Mononuclear cell (primary cell): ENCODE measurements around the gene CAPN14. TPM values are rescaled to one million over a fixed set of nuclear protein-coding genes. Genes with fewer than 3 reads are reported as not detected.
"Not testable (repeated sequence)": the region's sequence is repeated elsewhere in the genome, so short reads cannot be mapped to it uniquely, and the experiment has no call there.

ENCODE experiments used
- H3K27me3 ChIP-seq: 2 replicates; pipeline ENCODE4 v1.6.0; 2011; ENCODE audit warnings: low read length, control low read depth; ENCODE audit not compliant: insufficient read depth
- H3K4me1 ChIP-seq: 2 replicates; pipeline ENCODE4 v1.5.1; 2011; ENCODE audit warnings: mild to moderate bottlenecking, low read length, control low read depth; ENCODE audit not compliant: insufficient read depth
- H3K4me3 ChIP-seq: 2 replicates; pipeline ENCODE4 v1.5.1; 2011; ENCODE audit warnings: mild to moderate bottlenecking, low read length, moderate library complexity
- H3K9me3 ChIP-seq: 2 replicates; pipeline ENCODE4 v1.5.1; 2011; ENCODE audit warnings: low read depth, mild to moderate bottlenecking, control low read depth, low read length
- total RNA-seq: library from RNA; depleted of rRNA; stranded (reverse); fragments of >200 nt; gene quantifications from one replicate; pipeline ENCODE4 v1.2.3, GENCODE V29; 2012

CAPN14 gene
- total RNA-seq, 1 donor, result 0.21 TPM

DNA sequence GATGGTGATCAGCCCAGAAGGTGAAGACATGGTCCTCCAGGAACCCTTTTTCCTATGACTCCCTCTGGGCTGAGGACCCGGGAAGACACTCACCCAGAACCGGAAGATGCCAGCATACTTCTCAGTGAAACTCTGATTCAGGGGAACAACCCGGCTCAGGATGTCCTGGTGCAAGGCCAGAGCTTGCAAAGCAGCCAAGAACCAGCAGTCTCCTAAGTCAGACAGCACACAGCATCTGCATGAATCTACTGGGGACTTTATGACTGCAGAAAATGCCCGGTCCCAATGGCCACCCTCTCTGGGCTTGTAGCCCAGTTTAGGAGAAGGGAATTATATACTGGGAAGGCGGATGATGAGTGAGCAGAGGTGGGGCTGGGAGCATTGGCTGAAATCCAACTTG is 15.3 kb downstream of the CAPN14 start:
- H3K4me3 ChIP-seq, result no peak overlapping the region
- H3K27me3 ChIP-seq, result no peaks in the 10 kb centered on the region
- H3K9me3 ChIP-seq, result no peaks in the 10 kb centered on the region
- H3K4me1 ChIP-seq, result no peaks in the 10 kb centered on the region

DNA sequence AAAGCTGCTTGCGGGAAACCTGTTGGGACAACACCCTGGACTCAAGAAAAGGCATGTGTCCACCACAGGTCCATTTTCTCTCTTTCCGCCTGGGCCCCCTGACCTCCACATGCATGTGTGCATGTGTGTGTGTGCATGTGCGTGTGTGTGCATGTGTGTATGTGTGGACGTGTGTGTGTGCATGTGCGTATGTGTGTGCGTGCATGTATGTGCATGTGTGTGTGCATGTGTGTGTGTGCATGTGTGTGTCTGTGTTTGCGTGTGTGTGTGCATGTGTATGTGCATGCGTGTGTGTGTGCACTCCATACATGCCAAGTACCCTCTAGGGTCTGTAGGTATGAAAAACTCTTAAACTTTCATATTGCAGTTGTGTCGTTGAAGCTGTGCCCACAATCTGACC is 16.3 kb downstream of the CAPN14 start:
- Histone ChIP-seq H3K4me3 (no peak overlapping the region), H3K9me3 (no peaks in the 10 kb centered on the region), H3K27me3 (no peaks in the 10 kb centered on the region), H3K4me1 (no peaks in the 10 kb centered on the region)

DNA sequence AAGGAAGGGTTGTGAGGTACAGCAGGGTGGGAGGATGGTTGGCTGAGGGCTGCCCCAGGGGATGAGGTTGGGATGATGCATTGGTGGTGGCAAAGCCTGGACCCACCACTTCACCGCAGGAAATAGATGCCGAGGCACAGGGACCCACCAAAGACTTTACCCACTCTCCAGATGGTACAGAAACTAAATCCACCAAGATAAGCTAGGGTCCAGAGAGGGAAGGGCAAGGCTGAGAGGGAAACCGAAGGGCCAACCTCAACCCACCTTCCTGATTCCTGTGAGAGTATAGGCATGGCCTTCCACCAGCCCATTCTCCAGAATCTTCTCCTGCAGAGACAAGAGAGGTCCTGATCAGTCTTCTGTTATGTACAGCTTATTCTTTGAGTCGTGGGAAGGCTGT is 18.1 kb downstream of the CAPN14 start:
- Histone ChIP-seq H3K4me3 (no peak overlapping the region), H3K9me3 (no peaks in the 10 kb centered on the region), H3K4me1 (no peaks in the 10 kb centered on the region), H3K27me3 (no peaks in the 10 kb centered on the region)

- H3K4me1 ChIP-seq, result no peaks in the 10 kb centered on the region
- H3K9me3 ChIP-seq, result no peaks in the 10 kb centered on the region
- no peaks in the 10 kb centered on the region for H3K27me3 ChIP-seq
- no peak overlapping the region for H3K4me3 ChIP-seq
Observed at GRCh38 chr2:31197669-31198068, 19.6 kb downstream of the CAPN14 start.

DNA sequence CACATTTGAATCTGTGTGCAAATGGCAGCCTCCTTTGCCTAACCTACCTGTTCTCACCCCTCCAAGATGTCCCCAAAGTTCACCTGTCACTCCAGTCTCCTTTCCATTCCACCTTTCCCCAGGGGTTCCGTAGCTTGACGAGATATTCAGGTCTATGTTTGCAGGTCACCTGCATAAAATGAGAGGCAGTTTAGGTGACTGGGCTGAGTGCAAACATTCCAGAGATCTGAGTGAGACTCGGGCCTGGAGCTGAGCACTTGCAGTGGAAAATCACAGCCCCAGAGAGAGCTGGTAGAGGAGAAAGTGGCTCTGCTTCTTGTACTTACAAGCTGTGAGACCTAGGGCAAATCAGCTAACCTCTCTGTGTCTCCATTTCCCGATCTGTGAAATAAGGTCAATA is 20.1 kb downstream of the CAPN14 start:
- Histone ChIP-seq H3K4me3 (no peak overlapping the region), H3K4me1 (no peaks in the 10 kb centered on the region), H3K27me3 (no peaks in the 10 kb centered on the region), H3K9me3 (no peaks in the 10 kb centered on the region)

DNA sequence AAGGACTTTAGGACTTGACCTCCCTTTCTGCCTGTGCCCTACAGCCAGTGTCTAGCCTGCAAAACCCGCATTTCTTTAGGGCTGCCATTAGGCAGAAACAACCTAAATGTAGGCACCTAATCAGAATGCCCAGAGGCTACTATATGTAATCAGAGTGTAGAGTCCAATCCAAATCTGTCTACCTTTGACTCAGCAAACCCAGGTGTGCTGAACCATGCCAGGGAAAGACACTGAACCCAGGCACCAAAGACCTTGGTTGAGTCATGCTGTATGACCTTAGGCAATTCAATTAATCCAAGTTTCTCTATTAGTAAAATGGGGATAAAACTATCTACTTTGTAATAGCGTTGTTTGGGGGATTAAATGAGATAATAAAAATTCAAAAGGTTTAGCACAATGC is 20.7 kb downstream of the CAPN14 start:
- no peaks in the 10 kb centered on the region for H3K4me1 ChIP-seq
- no peaks in the 10 kb centered on the region for H3K27me3 ChIP-seq
- no peak overlapping the region for H3K4me3 ChIP-seq
- no peaks in the 10 kb centered on the region for H3K9me3 ChIP-seq

DNA sequence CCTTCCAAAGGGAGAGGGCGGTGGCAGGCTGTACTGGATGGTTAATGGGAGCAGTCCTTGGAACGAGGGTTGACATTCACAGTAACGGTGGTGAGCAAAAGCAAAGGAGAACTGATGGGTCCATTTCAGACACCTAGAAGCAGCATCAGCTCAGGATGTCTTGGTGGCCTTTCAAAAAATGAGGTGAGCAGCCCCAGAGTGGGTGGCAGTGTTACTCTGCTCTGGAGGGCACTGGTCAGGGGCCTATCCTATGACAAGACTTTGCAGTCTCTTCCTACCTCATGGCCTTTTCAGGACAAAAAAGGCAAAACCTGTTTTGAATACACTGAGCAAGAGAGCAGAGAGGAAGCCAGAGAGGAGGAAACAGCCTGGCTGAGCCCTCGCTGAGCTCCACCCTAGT is 23.5 kb downstream of the CAPN14 start:
- Histone ChIP-seq H3K9me3 (no peaks in the 10 kb centered on the region), H3K27me3 (no peaks in the 10 kb centered on the region)

DNA sequence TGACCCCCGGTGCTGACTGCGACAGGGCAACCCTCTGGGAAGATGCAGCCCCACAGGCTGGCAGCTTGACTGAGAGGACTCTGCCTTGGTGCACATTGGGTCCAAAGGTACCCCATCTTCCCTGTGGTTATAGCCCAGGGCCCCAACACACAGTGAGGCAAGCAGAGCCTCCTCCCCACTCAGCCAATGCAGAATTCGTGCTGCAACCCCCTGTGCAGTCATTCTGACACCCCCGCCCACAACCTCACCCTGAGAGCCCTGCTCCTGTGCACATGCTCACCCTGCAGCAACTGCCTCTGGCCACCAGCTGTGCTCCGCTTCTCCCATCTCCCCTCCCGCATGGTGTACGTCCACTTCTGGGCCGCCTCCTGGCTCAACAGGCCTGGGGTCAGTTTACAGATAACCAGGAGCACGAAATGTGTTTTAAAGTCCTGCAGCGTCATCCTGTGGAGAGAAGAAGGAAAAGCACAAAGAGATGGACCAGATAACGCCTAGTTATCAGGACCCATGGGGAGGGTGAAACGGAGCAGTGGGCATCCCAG is 24.4 kb downstream of the CAPN14 start:
- Histone ChIP-seq H3K27me3 (no peaks in the 10 kb centered on the region), H3K4me3 (no peak overlapping the region), H3K9me3 (no peaks in the 10 kb centered on the region), H3K4me1 (no peaks in the 10 kb centered on the region)

More for the DNA sequence above, 23.5 kb downstream of the CAPN14 start:
- Histone ChIP-seq H3K4me1 (no peaks in the 10 kb centered on the region), H3K4me3 (no peak overlapping the region)

- Histone ChIP-seq H3K4me1 (no peaks in the 10 kb centered on the region), H3K4me3 (no peak overlapping the region)
Observed at GRCh38 chr2:31192396-31192795, 24.9 kb downstream of the CAPN14 start.

DNA sequence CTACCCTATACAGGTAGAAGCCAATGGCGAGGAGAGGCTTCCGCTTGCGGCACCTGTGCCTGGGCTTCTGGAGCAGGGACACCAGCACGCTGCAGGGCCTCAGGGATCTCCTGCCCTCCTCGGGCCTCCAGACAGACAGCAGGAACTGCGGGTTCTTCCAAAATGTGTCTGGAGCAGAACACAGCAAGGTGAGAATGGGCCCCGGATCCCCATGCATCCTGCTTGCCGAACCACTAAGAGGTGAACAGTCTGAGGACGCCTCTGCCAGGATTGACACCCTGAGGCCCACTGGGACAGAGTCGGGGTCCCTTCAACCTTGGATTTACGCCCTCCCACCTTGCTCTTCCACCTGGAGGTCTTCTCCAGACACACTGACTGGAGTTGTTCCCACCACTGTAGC is 25.4 kb downstream of the CAPN14 start:
- Histone ChIP-seq H3K9me3 (no peaks in the 10 kb centered on the region), H3K27me3 (no peaks in the 10 kb centered on the region), H3K4me3 (no peak overlapping the region), H3K4me1 (no peaks in the 10 kb centered on the region)

More at GRCh38 chr2:31192396-31192795, 24.9 kb downstream of the CAPN14 start:
- no peaks in the 10 kb centered on the region for H3K9me3 ChIP-seq
- H3K27me3 ChIP-seq, result no peaks in the 10 kb centered on the region

- Histone ChIP-seq H3K27me3 (no peaks in the 10 kb centered on the region), H3K9me3 (no peaks in the 10 kb centered on the region), H3K4me3 (no peak overlapping the region), H3K4me1 (no peaks in the 10 kb centered on the region)
Observed at GRCh38 chr2:31190188-31190587, 27.1 kb downstream of the CAPN14 start.

- Histone ChIP-seq H3K27me3 (no peaks in the 10 kb centered on the region), H3K4me3 (no peak overlapping the region), H3K4me1 (no peaks in the 10 kb centered on the region), H3K9me3 (no peaks in the 10 kb centered on the region)
Observed at GRCh38 chr2:31189141-31189540, 28.2 kb downstream of the CAPN14 start.

DNA sequence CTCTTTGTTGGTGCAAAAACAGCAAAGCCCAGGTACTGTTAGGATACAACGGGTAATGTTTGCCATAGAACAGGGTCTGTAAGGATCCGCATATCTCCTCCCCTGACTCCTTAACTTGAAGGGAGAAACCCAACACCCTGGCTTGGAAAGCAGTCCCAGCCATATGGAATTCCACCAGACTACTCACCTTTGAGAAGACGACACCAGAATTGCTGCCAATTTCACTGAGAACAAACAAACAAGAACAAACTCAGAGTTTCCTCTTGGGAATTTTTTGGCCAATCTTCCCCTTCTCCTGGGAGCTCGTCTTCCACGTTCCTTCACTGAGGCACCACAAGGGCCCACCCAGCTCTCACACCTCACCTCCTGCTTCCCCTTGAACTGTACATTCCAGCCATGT is 29.2 kb downstream of the CAPN14 start:
- no peaks in the 10 kb centered on the region for H3K9me3 ChIP-seq
- no peak overlapping the region for H3K4me3 ChIP-seq
- H3K27me3 ChIP-seq, result no peaks in the 10 kb centered on the region
- no peaks in the 10 kb centered on the region for H3K4me1 ChIP-seq

GRCh38 chr2:31187166-31187565 is 30.1 kb downstream of the CAPN14 start:
- Histone ChIP-seq H3K27me3 (no peaks in the 10 kb centered on the region), H3K4me1 (no peaks in the 10 kb centered on the region), H3K9me3 (no peaks in the 10 kb centered on the region), H3K4me3 (no peak overlapping the region)

DNA sequence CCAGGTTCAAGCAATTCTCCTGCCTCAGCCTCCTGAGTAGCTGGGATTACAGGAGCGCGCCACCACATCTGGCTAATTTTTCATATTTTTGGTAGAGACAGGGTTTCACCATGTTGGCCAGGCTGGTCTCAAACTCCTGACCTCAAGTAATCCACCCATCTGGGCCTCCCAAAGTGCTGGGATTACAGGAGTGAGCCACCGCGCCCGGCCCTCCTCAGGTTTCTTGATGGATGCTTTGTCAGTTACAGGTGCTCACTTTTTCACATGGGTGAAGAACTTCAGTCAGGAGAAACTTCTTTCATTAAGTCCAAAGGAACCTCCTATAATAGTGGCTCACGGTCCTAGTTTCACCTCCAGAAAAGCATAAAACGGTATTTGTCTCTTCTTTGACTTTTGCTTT is 33.3 kb downstream of the CAPN14 start:
- not testable (repeated sequence) for H3K9me3 ChIP-seq, H3K4me1 ChIP-seq, H3K27me3 ChIP-seq, H3K4me3 ChIP-seq

DNA sequence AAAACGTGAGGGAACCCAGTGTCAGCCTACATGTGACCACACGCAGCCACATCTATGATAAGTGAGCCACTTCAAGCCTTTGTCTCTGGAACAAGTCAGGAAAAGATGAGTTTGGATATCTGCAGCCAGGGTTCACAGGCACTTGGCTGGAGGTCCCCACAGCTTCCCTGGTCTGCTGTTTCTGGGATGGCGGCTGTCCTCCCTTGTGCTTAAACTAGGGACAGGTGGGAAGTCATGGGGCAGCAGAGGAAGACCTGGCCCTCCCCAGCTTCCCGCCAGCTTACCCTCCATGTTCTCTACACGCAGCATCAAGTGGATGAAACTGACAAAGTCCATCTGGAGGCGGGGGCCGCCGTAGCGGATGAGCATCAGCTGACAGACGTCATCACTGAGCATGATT is 40.6 kb downstream of the CAPN14 start:
- H3K4me3 ChIP-seq, result no peak overlapping the region
- H3K4me1 ChIP-seq, result no peaks in the 10 kb centered on the region
- H3K27me3 ChIP-seq, result no peaks in the 10 kb centered on the region
- H3K9me3 ChIP-seq, result no peaks in the 10 kb centered on the region

DNA sequence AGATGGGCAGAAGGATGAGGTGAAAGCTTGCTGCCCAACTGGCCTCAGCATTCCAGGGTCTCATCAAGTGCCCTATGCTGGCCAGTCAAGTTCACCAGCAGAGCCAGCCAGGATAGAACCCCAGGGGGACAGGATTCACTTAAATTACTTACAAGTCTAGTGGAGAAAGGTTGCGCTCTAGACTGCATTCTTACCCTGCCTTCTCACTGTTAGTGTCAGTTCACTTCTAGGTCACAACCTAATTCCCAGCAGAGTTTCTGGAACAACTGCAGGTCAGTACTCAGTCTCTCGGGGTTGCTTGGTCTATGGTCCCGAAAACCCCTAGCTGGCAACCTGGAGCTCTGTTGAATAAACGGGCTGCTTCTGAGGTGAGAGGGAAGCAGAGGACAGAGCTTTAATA is 46.2 kb downstream of the CAPN14 start:
- Histone ChIP-seq H3K27me3 (no peaks in the 10 kb centered on the region), H3K4me3 (no peak overlapping the region), H3K4me1 (no peaks in the 10 kb centered on the region), H3K9me3 (no peaks in the 10 kb centered on the region)
